NT2/D1 (cell line): ENCODE results near the gene FAM241A.
"Not testable (repeated sequence)": the region's sequence is repeated elsewhere in the genome, so short reads cannot be mapped to it uniquely, and the experiment has no call there.

Source experiments
- DNase-seq: peaks from one replicate; pipeline ENCODE4 v3.0.0-alpha.2; 2011; ENCODE audit warnings: low read depth, low spot score
- H3K27me3 ChIP-seq: 2 replicates; pipeline ENCODE4 v1.6.0; 2011; ENCODE audit warnings: mild to moderate bottlenecking; ENCODE audit not compliant: insufficient read length, insufficient read depth
- H3K36me3 ChIP-seq: 2 replicates; pipeline ENCODE4 v1.6.1; 2011; ENCODE audit warnings: mild to moderate bottlenecking, low read length, mixed read lengths; ENCODE audit not compliant: insufficient read depth, insufficient read length
- H3K4me1 ChIP-seq: 2 replicates; pipeline ENCODE4 v1.5.1; 2011; ENCODE audit not compliant: insufficient read depth, insufficient read length
- H3K4me3 ChIP-seq: 2 replicates; pipeline ENCODE4 v1.5.1; 2011; ENCODE audit warnings: low read depth; ENCODE audit not compliant: insufficient read length
- H3K9ac ChIP-seq: 2 replicates; pipeline ENCODE4 v1.6.0; 2011; ENCODE audit warnings: low read depth; ENCODE audit not compliant: insufficient read length
- H3K9me3 ChIP-seq: 2 replicates; pipeline ENCODE4 v1.5.1; 2011; ENCODE audit warnings: mild to moderate bottlenecking, low read length; ENCODE audit not compliant: insufficient read depth
- SUZ12 ChIP-seq: IDR thresholded peaks from 2 replicates; pipeline ENCODE4 v1.6.1; 2011; ENCODE audit not compliant: insufficient read length, insufficient read depth; ENCODE audit errors: extremely low read depth
- YY1 ChIP-seq: IDR thresholded peaks from 2 replicates; pipeline ENCODE4 v1.6.1; 2011; ENCODE audit not compliant: insufficient read length, insufficient read depth
- ZNF274 ChIP-seq: IDR thresholded peaks from 2 replicates; pipeline ENCODE4 v1.6.1; 2011; ENCODE audit warnings: mild to moderate bottlenecking, low read depth, low read length

FAM241A gene

DNA sequence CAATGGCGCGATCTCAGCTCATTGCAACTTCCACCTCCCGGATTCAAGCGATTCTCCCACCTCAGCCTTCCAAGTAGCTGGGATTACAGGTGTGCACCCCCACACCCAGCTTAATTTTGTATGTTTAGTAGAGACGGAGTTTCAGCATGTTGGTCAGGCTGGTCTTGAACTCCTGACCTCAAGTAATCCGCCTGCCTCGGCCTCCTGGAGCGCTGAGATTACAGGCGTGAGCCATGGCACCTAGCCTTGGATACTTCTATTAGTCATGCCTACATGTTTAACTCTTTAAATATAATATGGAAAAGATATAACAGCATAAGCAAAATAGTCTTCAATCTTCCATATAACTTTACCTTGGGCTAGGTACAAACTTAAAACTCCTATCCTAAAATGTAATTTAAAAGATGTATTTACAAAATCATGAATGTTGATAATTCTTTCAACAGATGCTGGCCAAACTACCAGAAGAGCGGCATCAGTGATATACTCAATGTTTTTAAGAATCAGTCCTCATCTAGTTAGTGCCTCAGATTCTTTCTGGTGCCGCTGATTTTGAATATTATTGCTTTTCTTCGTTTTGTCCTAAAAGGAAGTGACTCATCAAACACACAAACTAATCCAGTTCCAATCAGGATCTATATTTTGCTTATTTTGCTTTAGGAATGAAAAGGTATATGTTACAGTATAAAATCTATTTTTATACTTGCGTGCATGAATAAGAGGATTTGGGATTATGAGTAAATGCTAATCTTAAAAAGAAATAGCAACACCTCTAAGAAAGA is 23.7 kb downstream of the FAM241A start:
- Histone ChIP-seq H3K9me3 (no peaks in the 10 kb centered on the region), H3K4me1 (no peaks in the 10 kb centered on the region), H3K36me3 (no peaks in the 10 kb centered on the region), H3K27me3 (no peaks in the 10 kb centered on the region), H3K9ac (no peak overlapping the region), H3K4me3 (no peak overlapping the region)
- no peak for TF ChIP-seq ZNF274
- TF ChIP-seq SUZ12 = no peak
- no peak for TF ChIP-seq YY1
- no peak for DNase-seq

DNA sequence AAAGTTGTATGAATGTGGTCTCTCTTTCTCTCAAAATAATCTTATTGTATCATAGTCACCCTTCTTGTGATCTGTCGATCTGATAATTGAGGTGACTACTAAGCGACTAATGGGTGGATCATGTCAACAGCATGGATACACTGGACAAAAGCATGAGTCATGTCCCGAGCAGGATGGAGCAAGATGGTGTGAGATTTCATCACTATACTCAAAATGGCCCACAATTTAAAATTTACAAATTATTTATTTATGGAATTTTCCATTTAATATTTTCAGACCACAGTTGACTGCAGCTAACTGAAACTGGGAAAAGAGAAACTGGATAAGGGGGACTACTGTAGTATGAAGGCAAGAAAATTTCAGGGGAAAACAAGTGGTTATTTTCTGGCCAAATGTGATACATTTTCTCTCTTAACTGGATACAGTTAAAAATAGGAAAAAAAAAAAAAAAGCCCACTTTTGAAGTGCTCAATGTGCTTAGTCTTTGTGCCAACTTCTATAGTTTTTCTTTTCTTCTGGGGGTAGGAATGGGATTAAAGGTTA is 25.3 kb downstream of the FAM241A start:
- Histone ChIP-seq H3K4me1 (no peaks in the 10 kb centered on the region), H3K4me3 (no peak overlapping the region), H3K36me3 (no peaks in the 10 kb centered on the region), H3K9ac (no peak overlapping the region), H3K27me3 (no peaks in the 10 kb centered on the region), H3K9me3 (no peaks in the 10 kb centered on the region)
- no peak for DNase-seq
- TF ChIP-seq ZNF274 (no peak), SUZ12 (no peak), YY1 (no peak)

DNA sequence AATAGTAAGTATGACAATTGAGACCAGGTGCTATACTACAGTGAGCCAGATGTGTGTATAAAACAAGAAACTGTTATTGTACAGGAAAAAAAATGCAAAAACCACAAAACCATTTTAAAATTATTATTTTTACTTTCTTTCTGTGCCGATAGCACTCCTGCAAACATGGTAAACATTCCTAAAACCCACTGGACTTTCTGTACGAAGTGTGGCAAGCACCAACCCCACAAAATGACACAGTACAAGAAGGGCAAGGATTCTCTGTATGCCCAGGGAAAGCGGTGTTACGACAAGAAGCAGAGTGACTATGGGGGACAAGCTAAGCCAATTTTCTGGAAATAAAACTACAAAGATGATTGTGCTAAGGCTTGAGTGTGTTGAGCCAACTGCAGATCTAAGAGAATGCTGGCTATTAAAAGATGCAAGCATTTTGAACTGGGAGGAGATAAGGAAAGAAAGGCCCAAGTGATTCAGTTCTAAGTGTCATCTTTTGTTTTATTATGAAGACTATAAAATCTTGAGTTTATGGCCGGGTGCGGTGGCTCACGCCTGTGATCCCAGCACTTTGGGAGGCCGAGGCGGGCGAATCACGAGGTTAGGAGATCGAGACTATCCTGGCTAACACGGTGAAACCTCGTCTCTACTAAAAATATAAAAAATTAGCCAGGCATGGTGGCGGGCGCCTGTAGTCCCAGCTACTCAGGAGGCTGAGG is 26.0 kb downstream of the FAM241A start:
- not testable (repeated sequence) for DNase-seq, H3K27me3 ChIP-seq, H3K4me3 ChIP-seq, H3K9me3 ChIP-seq, H3K4me1 ChIP-seq, H3K9ac ChIP-seq, H3K36me3 ChIP-seq

DNA sequence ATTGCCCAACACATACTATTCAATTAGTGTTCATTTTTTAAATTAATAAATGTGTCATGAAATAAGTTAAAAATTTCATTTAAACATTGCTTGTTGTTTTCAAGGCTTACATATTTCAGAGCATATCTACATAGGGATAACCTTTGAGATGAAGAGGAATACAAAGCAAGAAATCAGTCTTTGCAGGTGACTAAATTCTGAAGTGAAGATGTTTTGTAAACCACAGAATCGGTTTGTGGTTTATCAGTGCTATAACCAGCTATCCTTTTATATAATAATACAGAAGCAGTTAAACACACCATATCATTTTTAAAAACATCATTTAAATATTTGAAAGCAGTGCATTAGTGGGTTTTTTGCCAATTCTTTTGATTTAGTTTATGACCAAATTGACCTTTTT is 26.9 kb downstream of the FAM241A start:
- no peaks in the 10 kb centered on the region for H3K27me3 ChIP-seq
- H3K4me1 ChIP-seq = no peaks in the 10 kb centered on the region
- H3K9ac ChIP-seq = no peak overlapping the region
- no peak for TF ChIP-seq YY1
- no peak for TF ChIP-seq ZNF274
- no peak for TF ChIP-seq SUZ12
- H3K36me3 ChIP-seq = no peaks in the 10 kb centered on the region
- no peak for DNase-seq
- H3K9me3 ChIP-seq = no peaks in the 10 kb centered on the region
- H3K4me3 ChIP-seq = no peak overlapping the region

DNA sequence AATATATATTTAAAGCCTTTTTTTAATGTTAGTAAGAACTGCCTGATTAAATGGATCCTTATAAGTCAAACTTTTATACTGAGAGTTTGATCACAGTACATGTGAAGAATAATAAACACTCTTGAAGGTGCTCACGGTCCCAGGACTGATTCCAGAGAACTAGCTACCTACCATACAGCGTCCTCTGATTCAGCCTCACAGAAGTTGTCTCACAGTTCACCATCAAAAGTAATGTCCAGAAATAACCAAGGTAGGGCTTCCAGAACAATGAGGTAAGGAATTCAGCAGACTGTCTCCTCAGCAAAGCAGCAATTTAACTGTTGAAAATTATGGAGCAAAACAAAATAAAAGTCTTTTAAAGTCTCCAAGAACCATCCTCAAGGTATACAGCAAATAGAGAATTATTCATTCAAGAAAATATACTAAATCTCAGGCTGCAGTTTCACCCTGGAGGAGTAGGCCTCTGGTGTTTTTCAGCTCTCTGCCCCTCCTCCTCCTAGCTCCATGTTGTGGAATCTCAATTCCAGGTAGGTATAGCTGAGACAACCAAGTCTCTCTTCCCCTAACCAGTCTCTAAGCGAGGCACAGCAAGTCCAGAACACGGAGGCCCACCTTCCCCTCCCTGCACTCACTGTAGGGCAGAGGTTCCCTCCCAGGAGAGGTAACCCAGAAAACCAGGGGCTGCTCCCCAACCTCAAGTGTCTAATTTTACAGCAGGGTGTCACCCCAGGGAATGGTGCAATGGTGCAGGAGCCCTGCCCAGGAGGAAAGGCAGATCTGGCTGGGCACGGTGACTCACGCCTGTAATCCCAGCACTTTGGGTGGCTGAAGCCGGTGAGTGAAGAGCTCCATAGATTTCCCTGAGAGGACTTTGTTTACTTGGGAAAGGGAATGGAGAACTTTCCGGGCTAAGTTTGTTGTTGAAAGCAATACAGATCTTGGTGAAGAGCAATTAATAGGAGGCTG is 28.6 kb downstream of the FAM241A start:
- no peak overlapping the region for H3K4me3 ChIP-seq
- H3K4me1 ChIP-seq = no peaks in the 10 kb centered on the region
- H3K9ac ChIP-seq = no peak overlapping the region
- no peaks in the 10 kb centered on the region for H3K36me3 ChIP-seq
- H3K27me3 ChIP-seq = no peaks in the 10 kb centered on the region
- TF ChIP-seq ZNF274 (no peak), YY1 (no peak), SUZ12 (no peak)
- H3K9me3 ChIP-seq = no peaks in the 10 kb centered on the region
- no peak for DNase-seq

DNA sequence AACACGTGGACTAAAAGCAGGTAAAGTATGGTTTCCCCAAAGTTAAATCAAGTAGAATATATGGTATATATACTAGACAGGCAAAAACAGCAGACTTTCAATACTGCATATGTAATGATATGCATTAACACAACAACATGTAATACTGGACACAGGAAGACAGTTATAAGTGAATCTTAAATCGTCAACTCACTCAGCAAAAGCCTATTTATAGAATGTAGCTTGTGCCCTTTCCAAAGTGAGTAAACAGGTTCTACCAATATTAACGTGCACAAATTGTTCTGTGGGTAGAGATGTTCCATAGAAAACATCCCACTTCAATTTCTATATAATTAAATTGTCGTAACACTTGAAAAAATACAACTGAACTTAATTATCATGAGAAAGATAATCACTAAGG is 30.6 kb downstream of the FAM241A start:
- no peaks in the 10 kb centered on the region for H3K36me3 ChIP-seq
- no peak for DNase-seq
- no peak overlapping the region for H3K4me3 ChIP-seq
- H3K27me3 ChIP-seq = no peaks in the 10 kb centered on the region
- TF ChIP-seq SUZ12 (no peak), YY1 (no peak), ZNF274 (no peak)
- no peaks in the 10 kb centered on the region for H3K9me3 ChIP-seq
- H3K9ac ChIP-seq = no peak overlapping the region
- H3K4me1 ChIP-seq = no peaks in the 10 kb centered on the region
